Endometrial microvascular endothelial cells (primary cell): Measurements from ENCODE around the gene GABRQ. TPM values are rescaled to one million over a fixed set of nuclear protein-coding genes. Genes with fewer than 3 reads are reported as not detected.

Experiments
- in situ Hi-C: cut with HindIII; loops from 2 replicates; pipeline ENCODE4 v1.10.0; 2017; ENCODE audit warnings: low sequenced_read_pairs, low pct_unique_long_range_greater_than_20kb; ENCODE audit errors: inconsistent ontology term
- total RNA-seq: library from RNA; depleted of rRNA; stranded (reverse); fragments of >200 nt; gene quantifications from one replicate; pipeline ENCODE4 v1.2.3, GENCODE V29; 2015; ENCODE audit errors: inconsistent ontology term

Gene GABRQ
- not detected for total RNA-seq

- in situ Hi-C loops = loop anchor here (25.0 kb wide), 1 partner anchor 901 kb away; the partner anchor contains the start of gene CNGA2
Measured at GRCh38 chrX:152637649-152638442, at the start of gene GABRQ. GABRQ (plus strand) TSS chrX:152637895; CDS start chrX:152638203, 308 bp downstream.

- in situ Hi-C loops = no loop called here
Measured at GRCh38 chrX:152588206-152588605, 49.5 kb upstream of the GABRQ start.

- in situ Hi-C loops = no loop called here
Measured at GRCh38 chrX:152600853-152601633, 36.7 kb upstream of the GABRQ start.

DNA sequence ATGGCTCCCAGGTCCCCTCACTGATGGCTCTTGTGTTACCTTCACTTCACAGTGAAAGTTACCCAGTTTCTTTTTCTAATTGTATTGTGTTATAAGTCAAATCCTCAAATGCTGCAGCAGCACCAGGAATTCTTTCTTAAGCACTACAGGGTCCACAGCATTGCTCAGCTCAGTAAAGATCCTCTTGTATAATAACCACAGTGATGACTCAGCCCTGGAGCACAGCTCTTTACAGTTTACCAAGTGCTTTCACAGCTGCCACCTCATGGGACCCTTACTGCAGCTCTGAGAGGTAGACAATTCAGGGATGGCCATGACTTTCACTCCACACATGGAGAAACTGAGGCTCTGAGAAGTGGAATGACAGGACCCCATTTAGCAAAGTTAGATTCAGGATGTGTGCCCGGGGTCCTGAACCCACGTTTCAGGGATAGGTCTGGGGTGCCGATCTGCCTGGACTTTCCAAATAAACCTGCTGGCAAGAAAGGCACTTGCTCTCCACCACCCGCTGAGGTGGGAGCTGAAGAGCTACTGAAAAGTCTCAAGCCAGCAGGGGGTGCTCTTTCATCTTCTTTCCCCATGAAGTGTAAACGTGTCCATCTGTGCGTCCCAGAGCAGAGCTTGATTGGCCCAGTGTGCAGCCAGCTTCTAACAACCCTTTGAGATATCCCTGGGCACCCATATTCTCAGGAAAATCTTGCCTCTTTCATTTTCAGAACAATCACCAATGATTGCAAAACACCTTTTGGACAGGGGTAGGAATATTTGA, 35.7 kb upstream of the GABRQ start:
- in situ Hi-C loops = no loop called here

DNA sequence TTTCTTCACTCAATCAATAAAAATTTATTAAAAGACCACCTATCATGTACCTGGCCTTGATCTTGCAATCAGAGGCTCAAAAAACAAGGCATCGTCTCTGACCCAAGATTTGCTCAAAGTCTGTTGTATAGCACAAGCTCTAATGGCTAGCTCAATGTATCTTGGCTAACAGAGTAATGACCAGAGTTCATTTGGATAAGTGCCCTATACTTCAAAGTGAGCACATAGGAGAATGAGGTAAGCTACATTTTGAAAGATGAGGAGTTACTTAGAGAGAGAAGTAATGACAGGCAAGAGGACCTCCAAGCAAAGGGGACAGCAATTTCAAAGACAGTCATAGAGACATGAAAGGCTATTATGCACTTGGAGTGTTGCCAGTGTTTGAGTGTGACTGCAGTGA, 22.9 kb upstream of the GABRQ start:
- in situ Hi-C loops = no loop called here

DNA sequence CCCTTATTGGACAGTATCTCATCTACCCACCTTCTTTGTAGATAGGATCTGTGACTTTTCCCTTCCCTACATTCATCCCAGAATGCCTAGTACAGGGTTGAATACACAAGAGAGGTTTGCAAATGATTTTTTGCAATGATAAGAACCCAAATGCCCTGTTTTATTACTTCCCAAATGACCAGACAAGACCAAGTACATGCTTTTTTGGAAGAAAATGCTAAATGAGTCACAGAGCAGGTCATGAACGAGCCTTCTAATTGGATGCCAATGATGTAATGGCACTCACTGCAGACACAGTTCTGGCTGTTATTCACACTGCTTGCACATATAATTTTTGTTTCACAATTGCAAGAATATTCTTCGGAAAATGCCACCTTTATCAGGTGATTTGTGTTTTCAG, 17.8 kb upstream of the GABRQ start:
- in situ Hi-C loops = no loop called here

DNA sequence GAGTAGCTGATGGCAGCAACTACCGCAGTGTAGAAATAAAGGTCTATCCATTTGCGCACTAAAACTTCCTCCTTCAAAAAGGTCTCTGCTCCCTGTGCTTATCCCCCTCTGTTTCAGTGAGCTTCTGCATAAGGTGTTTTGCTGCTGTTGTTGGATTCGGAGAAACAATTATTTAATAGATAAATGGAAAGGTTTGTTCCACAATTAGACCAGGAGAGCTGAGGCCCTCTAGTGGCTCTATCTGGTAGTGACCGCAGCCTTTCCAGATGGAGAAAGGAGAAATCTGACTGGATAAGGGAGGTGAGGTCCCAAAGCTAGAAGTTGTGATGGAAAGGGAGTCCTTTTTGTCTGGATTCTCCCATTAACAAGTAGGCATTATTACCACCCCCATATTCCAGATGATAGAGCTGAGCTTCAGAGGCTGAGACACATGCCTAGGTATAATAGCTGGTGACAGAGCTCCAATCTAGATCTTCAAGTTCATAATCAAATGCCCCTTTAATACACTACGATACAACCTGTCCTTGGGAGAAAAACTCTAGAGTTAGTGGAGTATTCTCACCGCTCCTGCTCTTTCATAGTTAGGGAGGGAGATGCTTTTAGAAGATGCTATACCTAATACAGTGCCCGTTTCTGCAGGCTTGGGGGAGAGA, 5.1 kb upstream of the GABRQ start:
- in situ Hi-C loops = loop anchor here (25.0 kb wide), 1 partner anchor 895 kb away; the partner anchor contains the start of gene CNGA2

GRCh38 chrX:152635941-152636340, 1.8 kb upstream of the GABRQ start:
- in situ Hi-C loops = loop anchor here (25.0 kb wide), 1 partner anchor 899 kb away; the partner anchor contains the start of gene CNGA2

DNA sequence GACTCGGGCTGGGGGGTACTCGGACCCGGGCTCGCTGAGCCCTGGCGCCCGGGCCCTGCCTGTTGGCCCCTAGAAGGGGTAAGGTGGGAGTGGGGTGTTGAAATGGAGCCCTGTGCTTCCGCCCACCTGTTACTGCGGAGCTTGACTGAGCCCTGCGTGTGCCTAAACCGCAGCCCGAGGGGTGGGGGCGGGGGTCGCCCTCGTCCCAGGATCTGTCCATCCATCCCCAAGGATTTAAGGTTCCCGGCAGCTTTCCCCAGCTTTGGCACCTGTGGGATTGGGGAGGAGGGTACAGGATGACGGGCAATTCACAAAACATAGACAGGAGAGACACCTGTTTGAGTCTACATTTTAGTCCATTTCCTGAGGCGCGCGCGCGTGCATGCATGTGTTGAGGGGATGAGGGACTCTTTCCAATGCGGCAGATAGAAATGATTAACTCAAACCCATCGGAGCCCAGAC, 779 bp downstream of the GABRQ start:
- in situ Hi-C loops = loop anchor here (25.0 kb wide), 1 partner anchor 901 kb away; the partner anchor contains the start of gene CNGA2

DNA sequence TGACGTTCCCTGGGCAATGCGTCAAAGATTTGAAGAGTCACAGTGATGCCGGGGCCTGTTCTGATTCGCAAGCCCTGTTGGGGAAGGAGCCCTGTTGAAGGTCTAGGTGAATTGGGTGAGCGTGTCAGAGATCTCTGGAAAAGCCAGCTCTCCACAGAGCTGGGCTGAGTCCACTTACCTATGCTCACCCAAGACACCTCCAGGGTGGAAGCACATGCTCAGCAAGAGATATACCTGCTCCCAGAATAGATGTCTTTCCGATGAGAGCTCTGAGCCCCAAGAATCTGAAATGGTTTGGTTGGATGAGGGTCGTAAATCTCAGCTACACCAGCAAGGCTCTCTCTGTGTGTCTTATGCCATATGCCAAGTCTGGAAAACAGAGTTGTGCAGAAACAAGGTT, 1.7 kb downstream of the GABRQ start:
- in situ Hi-C loops = loop anchor here (25.0 kb wide), 1 partner anchor 902 kb away; the partner anchor contains the start of gene CNGA2

DNA sequence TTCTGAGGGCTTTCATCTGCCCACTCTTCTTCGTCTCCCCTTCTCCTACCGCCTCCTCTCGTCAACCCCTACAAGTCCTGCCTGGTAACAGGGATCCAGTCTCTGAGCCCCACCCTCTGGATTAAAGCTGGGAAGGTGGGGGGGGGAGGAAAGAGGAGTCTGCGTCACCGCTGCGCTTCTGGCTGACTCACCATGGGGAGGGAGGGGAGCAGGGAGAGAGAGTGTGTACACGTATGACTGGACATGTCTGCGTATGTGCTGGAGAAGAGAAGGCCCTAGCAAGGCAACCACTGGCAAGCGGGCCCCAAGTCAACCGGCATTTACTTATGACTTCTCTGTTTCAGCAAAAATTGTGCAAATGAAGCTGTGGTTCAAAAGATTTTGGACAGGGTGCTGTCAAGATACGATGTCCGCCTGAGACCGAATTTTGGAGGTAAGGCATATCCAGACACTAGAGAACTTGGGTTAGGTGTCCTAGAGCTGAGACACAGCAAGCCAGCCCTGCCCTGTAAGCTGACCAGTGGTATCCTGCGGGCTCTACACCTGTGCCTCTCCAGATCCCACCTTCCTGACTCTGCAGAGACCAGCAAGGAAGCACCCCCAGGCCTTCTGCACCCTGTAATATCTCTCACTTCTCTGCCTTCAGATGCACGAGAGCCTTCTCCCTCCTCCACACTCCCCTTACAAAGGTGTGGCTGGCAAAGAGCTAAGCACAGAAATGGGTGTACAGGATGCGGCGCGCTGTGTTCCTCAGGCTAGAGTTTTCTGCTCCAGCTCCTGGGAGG, 2.5 kb downstream of the GABRQ start:
- in situ Hi-C loops = loop anchor here (25.0 kb wide), 1 partner anchor 903 kb away; the partner anchor contains the start of gene CNGA2

GRCh38 chrX:152641256-152641875, 3.7 kb downstream of the GABRQ start:
- in situ Hi-C loops = loop anchor here (25.0 kb wide), 1 partner anchor 904 kb away; the partner anchor contains the start of gene CNGA2

DNA sequence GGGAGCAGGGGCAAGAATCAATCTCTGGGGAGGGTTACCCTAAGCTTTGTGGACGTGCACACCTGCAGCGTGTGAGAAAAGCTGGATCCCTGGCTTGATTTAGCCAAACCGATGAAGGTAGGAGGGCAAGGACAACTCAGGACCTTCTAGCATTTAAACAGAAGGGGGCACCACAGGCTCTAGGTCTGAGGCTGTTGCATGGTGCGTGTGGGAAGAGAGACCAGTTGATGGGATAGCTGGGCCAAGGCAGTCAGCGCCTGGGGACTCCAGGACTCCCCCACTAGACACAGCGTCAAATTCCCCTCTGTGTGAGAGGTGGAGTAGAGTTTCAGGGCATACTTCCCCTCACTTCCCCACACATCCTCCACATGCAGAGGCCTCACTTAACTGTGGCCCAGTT, 4.3 kb downstream of the GABRQ start:
- in situ Hi-C loops = loop anchor here (25.0 kb wide), 1 partner anchor 905 kb away; the partner anchor contains the start of gene CNGA2

DNA sequence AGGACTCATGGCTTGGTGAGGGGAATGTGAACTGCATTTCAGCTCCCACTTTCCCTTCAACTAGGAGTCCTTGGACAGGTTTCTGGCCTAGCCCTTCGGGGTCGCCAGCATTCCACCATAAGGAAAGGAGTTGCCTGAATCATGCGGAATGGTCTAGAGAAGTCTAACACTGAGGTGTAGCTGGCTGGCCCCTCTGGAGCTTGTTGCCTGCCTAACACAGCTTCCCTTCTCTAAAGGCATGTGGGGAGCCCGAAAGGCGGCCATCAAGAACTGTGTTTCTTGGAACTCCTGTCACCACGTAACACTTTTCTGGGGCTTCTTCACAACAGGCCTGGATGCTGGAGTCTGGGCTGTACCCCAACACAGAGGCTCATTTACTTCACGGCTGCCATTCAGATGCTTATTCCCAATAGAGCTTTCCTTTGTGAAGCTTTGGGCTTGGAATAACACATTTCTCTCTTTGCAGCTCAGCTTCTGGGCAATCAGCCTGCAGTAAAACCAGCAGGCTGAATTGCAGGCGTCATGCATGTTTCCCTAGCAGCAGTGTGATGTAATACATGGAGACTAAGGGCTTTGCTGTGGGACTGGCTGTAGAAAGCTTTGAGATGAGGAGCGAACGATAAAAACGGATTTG, 5.4 kb downstream of the GABRQ start:
- in situ Hi-C loops = loop anchor here (25.0 kb wide), 1 partner anchor 906 kb away; the partner anchor contains the start of gene CNGA2

GRCh38 chrX:152646961-152647360, 9.3 kb downstream of the GABRQ start:
- in situ Hi-C loops = loop anchor here (25.0 kb wide), 1 partner anchor 910 kb away; the partner anchor contains the start of gene CNGA2

- in situ Hi-C loops = loop anchor here (25.0 kb wide), 1 partner anchor 911 kb away; the partner anchor contains the start of gene CNGA2
Measured at GRCh38 chrX:152647978-152648377, 10.3 kb downstream of the GABRQ start.
